Type B pancreatic cell (in vitro differentiated cells): ENCODE results near the gene ERICH6. TPM values are rescaled to one million over a fixed set of nuclear protein-coding genes. Genes with fewer than 3 reads are reported as not detected.

ENCODE experiments used
- DNase-seq: peaks from one replicate; pipeline ENCODE4 v3.0.0; 2021; ENCODE audit warnings: mixed read lengths; ENCODE audit not compliant: unreplicated experiment; ENCODE audit errors: extremely low spot score
- H3K27ac Mint-ChIP-seq: 2 replicates; pipeline ENCODE4 v1.8.0; 2021; ENCODE audit warnings: mild to moderate bottlenecking, mixed read lengths
- H3K27me3 Mint-ChIP-seq: 2 replicates; pipeline ENCODE4 v1.8.0; 2021; ENCODE audit warnings: mixed read lengths
- H3K36me3 Mint-ChIP-seq: 2 replicates; pipeline ENCODE4 v1.8.0; 2021; ENCODE audit warnings: mixed read lengths
- H3K4me1 Mint-ChIP-seq: one replicate; pipeline ENCODE4 v1.8.0; 2021; ENCODE audit warnings: mixed read lengths; ENCODE audit not compliant: unreplicated experiment
- H3K4me3 Mint-ChIP-seq: 2 replicates; pipeline ENCODE4 v1.8.0; 2021; ENCODE audit warnings: mild to moderate bottlenecking, mixed read lengths
- H3K9me3 Mint-ChIP-seq: 2 replicates; pipeline ENCODE4 v1.8.0; 2021; ENCODE audit warnings: mixed read lengths
- CTCF ChIP-seq: fragments of 200-600 bp; sonication (generic); conservative IDR thresholded peaks from 2 replicates; pipeline ENCODE4 v1.5.0; 2021; ENCODE audit warnings: antibody characterized with exemption, mild to moderate bottlenecking
- long read RNA-seq: library from polyadenylated mRNA; unstranded; transcript quantifications from one replicate; pipeline ENCODE4 v2.0.0, GENCODE V29; 2020
- total RNA-seq: library from RNA; stranded (reverse); gene quantifications from 2 replicates; pipeline ENCODE4 v1.2.1, GENCODE V29; 2021; ENCODE audit warnings: low replicate concordance

The ERICH6 gene
- not detected in 2 replicates for total RNA-seq
- long read RNA-seq = 0 reads

- Mint-ChIP-seq H3K4me3 (peak within 1 kb of the TSS; percentile 97), H3K27ac (peak within 1 kb of the TSS; percentile 96), H3K27me3 (no peaks in the 10 kb centered on the region), H3K4me1 (no peaks in the 10 kb centered on the region), H3K36me3 (peaks cover 15% of the 10 kb centered on the region), H3K9me3 (peaks cover 8% of the 10 kb centered on the region)
- TF ChIP-seq CTCF = peak; percentile 49
- peak; percentile 94 for DNase-seq
Observed at GRCh38 chr3:150703756-150704344, at the start of gene ERICH6. Gene ERICH6, minus strand, starts transcription at chr3:150703920. Its CDS starts 22 bp downstream, at chr3:150703898.

GRCh38 chr3:150751781-150752263 lies 48.1 kb upstream of the ERICH6 start:
- peaks cover 9% of the 10 kb centered on the region for H3K36me3 Mint-ChIP-seq
- H3K9me3 Mint-ChIP-seq = no peaks in the 10 kb centered on the region
- peak overlapping the region; percentile 67 for H3K27ac Mint-ChIP-seq
- no peak for DNase-seq
- no peak for TF ChIP-seq CTCF
- peaks cover 27% of the 10 kb centered on the region for H3K4me1 Mint-ChIP-seq
- no peak overlapping the region for H3K4me3 Mint-ChIP-seq
- H3K27me3 Mint-ChIP-seq = no peaks in the 10 kb centered on the region

- Mint-ChIP-seq H3K4me3 (no peak overlapping the region), H3K9me3 (no peaks in the 10 kb centered on the region), H3K27me3 (no peaks in the 10 kb centered on the region), H3K36me3 (peaks cover 4% of the 10 kb centered on the region), H3K27ac (no peak overlapping the region), H3K4me1 (peaks cover 31% of the 10 kb centered on the region)
- DNase-seq = no peak
- no peak for TF ChIP-seq CTCF
Observed at GRCh38 chr3:150749255-150749654, 45.5 kb upstream of the ERICH6 start.

GRCh38 chr3:150748684-150749047 lies 44.9 kb upstream of the ERICH6 start:
- DNase-seq = no peak
- no peak overlapping the region for H3K4me3 Mint-ChIP-seq
- H3K27me3 Mint-ChIP-seq = no peaks in the 10 kb centered on the region
- H3K27ac Mint-ChIP-seq = no peak overlapping the region
- no peaks in the 10 kb centered on the region for H3K9me3 Mint-ChIP-seq
- peaks cover 37% of the 10 kb centered on the region for H3K4me1 Mint-ChIP-seq
- no peak for TF ChIP-seq CTCF
- H3K36me3 Mint-ChIP-seq = no peaks in the 10 kb centered on the region

- H3K4me3 Mint-ChIP-seq = no peak overlapping the region
- DNase-seq = no peak
- H3K27me3 Mint-ChIP-seq = no peaks in the 10 kb centered on the region
- no peak for TF ChIP-seq CTCF
- peaks cover 42% of the 10 kb centered on the region for H3K4me1 Mint-ChIP-seq
- H3K36me3 Mint-ChIP-seq = no peaks in the 10 kb centered on the region
- peak overlapping the region; percentile 66 for H3K27ac Mint-ChIP-seq
- no peaks in the 10 kb centered on the region for H3K9me3 Mint-ChIP-seq
Observed at GRCh38 chr3:150747886-150748683, 44.4 kb upstream of the ERICH6 start.
